Islet precursor cell (in vitro differentiated cells): Measurements from ENCODE around the gene SUV39H1.

Experiments
- DNase-seq: peaks from one replicate; pipeline ENCODE4 v3.0.0-alpha.2; 2018

The SUV39H1 gene

DNA sequence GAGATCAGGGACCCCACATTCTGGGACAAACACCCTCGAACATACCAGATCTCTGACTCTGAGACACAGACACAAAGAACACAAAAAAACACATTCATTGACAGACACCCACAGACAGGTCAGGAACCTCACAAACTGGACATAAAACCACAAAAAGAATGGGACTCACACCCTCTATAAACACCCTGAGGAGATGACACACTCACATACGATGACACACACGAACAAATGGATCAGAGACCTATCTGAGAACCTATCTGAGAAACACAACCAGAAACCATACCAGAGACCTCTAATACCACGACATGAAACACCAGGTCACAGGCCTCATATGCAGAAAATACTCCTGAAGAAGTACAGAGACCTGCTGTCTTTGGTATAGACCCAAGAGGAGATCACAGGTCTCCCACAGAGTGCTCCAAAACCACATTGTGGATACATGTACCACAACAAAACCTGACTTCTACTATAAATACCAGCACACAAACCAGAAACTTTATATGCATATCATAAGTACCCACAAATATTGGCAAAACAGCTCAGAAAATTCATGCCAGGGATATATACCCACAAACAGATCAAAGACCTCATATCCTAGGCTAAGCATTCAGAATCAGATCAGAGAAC is 19.5 kb downstream of the SUV39H1 start:
- DNase-seq: no peak

DNA sequence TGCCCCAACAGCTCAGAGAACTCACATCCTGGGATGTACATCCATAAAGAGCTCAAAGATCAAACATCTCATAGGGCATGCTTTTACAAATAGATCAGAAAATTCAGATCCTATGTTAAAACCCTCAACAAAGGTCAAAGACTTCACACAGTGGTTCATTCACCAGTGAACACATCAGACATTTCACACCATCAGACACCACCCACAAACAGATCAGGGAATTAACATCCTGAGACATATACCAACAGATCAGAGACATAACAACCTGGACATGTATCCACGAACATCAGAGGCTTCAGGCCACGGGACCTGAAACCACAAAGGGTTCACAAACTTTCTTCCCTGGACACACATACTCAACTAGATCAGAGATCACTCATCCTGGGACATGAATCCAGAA is 23.4 kb downstream of the SUV39H1 start:
- no peak for DNase-seq

DNA sequence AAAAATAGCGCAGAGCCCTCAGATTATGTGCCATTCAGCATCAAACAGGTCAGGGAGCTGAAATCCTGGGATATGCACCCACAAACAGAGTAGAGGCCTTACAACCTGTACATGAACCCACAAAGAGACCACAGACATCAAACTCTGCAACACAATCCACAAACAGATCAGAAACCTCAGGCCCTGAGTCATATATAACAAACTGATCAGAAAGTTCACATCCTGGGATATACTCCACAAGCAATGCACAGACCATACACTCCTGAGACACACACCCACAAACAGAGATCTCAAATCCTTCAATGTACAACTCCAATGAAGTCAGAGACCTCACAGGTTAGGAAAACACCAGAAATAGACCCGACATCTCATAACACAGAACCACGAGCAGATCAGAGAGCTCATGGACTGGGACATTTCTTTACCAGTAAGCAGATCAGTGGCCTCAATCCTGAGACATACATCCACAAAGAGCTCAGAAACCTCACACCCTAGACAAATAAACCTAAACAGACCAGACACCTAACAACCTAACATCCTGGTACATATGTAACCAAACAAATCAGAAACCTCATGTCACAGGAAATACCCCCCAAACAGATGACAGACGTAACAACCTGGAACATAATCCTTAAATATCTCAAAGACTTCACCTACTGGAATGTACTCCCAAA is 24.2 kb downstream of the SUV39H1 start:
- DNase-seq: no peak

DNA sequence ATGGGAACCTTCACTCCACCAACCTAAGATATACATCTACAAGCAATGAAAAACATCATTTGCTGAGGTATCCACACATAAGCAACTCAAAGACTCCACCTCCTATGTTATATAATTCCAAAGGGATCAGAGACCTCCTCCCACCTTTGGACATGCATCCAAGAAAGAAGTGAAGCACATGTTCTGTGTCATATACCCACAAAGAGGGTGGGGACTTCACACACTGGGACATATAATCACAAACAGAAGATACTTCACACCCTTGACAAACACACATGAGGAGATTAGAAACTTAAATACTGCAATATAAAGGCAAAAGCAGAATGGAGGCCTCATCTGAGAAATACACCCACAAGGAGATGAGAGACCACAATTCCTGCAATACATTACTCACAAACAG is 25.4 kb downstream of the SUV39H1 start:
- no peak for DNase-seq

DNA sequence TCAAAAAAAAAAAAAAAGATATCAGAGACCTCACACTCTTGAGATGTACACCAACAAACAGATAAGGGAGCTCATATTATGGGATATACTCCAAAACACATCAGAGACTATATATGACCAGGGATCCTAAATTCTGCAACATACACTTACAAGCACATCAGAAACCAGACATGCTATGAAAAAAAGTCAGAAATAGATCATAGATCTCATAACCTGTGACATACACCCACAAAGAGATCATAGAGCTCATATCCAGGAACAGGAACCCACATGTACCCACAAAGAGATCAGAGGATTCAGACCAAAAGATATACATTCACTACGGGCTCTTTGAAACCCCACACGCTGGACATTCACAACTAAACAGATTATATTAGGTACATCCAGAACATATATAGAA is 30.1 kb downstream of the SUV39H1 start:
- no peak for DNase-seq

DNA sequence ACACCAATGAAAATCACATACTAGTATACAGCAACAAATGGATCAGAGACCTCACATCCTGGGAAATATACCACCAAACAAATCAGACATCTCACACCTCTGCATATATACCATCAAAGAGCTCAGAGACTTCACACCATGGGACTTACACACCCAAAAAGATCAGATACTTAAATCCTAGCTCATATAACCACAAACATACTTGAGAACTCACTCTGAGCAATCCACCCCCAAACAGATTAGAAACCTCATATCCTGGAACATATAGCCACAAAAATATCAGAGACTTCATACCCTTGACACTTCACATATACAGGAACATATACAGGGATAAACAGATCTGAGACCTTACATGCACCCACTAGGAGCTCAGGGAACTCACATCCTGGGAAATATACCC is 32.1 kb downstream of the SUV39H1 start:
- DNase-seq: no peak

DNA sequence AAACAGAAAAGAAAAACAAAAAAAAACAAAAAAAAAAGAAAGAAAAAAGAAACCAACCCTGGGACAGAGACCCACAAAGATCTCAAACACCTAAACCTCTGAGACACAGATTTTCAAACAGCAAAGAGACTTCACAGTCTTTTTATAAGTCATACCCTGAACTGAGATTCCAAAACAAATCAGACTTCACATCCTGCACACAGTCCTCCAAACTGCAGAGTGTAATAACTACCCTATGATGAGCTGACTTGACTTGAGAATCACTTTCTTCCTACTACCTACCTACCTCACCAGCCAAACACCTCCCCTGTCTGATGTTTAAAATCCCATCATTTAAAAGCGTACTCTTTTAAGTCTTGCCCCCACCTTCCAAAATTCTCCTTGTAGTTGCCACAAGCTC is 39.8 kb downstream of the SUV39H1 start:
- no peak for DNase-seq

DNA sequence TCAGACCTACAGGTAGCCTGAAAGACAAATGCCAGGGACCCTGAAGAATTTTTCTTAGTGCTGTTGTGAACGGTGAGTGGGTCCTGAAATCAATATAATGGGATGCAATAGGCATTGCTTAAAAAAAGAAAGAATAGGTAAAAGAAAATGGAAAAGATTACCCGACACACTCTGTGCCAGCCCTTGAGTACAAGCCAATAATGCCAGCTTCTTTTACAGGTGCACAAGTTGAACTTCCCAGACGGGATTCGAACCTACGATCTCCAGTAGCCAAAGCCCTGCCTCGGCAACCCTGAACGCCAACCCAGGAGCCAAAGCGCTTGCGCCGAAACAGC is 40.3 kb downstream of the SUV39H1 start:
- no peak for DNase-seq

DNA sequence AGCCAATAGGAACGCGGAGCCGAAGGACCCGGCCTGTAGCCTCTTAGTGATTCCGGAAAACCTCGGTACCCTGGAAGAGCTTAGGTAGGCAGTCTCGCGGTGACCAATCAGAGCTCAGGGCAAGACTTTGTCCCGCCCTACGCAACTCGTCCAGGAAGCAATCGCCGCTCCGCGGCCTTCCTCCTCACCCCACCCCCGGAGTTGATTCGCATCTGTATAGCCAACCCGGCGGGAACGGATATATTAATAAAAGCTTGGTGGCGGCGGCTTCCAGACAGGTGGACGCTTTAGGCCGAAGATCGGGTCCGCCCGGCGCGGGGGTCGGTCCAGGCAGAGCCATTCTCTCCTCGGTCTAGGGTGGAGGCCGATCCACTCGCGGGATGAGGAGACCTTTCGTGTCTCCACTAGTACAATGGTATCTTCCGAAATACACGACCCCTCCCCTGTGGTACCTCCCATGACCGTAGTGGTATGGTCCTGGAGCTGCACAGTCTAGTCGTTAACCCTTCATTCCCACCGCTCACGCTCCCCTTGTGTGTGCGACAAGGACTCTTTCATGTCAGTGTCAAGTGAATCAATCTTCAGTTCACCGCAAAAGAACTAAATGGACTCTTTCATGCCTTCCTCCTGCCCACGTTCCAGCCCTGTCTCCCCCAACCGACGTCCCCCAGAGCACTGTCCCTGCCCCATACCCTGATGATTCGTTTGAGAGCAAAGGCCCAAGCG is 40.8 kb downstream of the SUV39H1 start:
- DNase-seq: peak; percentile 97

DNA sequence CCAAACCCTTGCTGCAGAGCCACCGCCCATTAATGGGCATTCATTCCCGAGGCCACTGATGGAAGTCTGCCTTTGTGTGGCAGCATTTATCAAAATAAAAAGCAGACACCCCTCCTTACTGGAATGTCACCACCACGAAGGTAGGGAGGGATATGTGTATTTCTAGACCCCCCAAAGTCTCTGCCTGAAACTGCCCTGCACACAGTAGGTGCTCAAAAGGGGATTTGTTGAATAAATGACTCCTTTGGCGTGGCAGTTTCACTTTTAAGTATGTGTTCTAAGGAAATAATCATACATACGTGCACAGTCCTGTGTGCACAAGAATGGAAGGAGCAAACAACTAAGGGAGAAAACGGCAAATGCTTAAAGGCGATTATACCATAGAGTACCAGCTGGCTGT is 41.4 kb downstream of the SUV39H1 start:
- no peak for DNase-seq

DNA sequence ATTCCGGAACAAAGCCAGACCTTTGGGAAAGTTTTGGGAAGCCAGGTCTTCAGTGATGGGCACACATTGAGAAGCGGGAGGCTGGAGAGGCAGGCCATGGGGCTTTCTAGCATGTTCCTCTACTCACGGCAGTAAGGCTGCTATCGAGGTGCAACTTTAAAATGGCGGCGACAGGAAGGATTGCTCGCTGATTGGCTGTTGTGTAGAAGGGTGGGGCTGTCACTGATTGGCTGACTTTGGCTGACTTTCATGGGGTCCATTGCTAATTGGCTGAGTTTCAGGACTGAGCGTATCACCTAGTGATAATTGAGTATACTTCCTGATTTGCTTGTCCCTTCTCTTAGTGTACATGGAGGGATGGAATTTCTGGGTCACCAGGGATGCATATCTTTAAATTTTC is 45.3 kb downstream of the SUV39H1 start:
- DNase-seq: no peak

DNA sequence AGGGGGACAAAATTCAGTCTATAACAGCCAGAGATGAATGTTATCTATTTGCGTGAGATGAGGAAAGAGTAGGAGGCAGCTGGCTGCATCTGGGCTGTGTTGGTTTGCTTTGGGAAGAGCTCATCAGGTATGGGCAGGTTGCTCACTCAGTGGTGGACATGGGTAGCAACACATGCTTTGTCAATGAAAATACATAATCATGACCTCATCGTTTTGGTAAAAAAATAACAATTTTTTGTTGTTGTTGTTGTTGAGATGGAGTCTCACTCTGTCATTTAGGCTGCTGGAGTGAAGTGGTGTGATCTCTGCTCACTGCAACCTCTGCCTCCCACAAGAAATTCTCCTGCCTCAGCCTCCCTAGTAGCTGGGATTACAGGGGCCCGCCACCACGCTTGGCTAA is 48.7 kb downstream of the SUV39H1 start:
- no peak for DNase-seq

DNA sequence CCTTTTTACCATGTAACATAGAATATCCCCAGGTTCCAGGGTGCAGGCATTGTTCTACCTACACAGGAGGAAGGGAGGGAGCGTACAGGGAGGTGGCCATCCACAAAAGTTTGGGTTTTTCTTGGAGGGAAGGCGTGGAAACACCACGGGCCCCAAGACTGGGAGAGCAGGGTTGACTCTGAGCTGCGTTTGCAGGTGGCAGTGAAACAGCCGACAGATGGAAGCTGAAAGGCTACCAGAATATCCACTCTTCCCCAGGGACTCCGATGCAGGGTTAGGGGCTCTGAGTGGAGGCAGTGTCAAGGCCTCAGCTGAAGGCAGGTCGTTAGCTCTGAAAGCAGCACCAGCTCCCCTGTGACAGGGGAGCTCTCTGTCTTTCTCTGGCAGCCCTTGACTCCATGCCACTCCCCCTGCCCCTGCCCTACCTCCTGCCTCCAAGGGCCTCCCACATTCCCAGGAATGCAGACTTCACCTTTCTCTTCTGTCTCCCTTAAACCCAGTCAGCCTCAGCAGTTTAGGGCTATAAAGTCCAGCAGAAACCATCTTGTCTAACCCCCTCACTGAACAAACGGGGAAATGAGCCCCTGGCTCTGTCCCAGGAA is 51.0 kb downstream of the SUV39H1 start:
- DNase-seq: no peak

DNA sequence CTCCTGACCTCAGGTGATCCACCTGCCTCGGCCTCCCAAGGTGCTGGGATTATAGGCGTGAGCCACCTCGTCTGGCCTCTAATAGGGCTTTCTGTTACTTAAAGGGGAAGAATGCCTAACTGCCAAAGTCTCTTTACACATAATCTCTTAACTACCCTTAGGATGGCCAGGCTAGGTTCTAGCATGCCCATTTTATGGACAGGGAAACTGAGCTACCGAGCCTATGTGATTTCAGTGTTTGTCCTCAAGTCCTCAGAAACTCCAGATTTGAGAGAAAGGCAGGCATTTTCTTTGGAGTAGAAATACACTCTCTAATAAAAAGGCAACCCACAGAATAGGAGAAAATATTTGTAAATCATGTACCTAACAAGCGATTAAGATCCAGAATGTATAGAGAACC is 52.6 kb downstream of the SUV39H1 start:
- DNase-seq: no peak

DNA sequence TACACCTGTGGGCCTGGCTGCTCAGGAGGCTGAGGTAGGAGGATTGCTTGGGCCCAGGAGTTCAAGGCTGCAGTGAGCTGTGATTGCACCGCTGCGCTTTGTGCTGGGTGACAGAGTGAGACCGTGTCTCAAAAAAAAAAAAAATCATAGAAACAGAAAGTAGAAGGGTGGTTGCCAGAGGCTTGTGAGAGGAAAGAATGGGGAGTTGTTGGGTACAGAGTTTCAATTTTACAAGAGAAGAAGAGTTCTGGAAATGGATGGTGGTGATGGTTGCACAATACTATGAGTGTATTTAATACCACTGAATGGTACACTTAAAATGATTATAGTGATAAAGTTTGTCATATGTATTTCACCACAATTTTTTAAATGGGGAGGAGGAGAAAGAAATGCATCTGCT is 54.8 kb downstream of the SUV39H1 start:
- no peak for DNase-seq

DNA sequence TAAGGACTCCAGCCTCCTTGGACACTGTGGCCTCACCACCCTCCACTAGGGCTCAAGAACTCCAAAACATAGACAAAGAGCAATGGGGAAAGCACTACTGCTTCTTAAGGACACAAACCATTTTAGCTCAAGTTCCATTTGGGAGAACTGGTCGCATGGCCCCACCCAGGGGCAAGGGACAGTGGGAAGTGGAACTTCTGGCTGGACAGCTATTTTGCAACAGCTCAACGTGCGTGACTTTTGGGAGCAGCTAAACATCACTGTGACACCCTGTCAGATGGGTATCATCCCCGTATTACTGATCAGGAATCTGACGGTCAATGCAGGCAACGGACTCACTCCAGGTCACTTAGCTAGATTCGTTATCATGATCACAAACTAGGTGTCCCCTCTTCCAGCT is 56.0 kb downstream of the SUV39H1 start:
- no peak for DNase-seq

DNA sequence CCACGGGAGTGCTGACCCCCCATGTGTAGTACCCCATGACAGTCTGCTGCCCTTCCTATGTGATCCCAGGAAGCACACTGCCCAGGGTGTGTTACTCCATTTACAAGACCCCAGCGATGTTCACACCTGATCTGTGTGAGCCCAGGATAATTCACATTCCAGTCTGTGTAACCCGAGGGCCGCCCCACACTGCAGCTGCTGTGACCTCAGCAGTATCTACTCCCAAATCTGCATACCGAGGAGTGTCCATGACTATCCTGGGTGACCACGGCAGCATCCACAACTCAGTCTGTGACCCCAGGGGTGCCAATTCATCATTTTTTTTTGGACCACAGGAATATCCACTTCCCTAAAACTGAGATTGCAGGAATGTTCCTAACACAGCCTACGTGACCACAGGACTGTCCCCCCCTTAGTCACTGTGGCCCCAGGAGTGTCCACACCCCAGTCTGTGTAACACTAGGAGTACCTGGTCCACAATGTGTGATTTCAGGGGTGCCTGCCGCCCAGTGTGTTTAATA is 57.2 kb downstream of the SUV39H1 start:
- DNase-seq: no peak

DNA sequence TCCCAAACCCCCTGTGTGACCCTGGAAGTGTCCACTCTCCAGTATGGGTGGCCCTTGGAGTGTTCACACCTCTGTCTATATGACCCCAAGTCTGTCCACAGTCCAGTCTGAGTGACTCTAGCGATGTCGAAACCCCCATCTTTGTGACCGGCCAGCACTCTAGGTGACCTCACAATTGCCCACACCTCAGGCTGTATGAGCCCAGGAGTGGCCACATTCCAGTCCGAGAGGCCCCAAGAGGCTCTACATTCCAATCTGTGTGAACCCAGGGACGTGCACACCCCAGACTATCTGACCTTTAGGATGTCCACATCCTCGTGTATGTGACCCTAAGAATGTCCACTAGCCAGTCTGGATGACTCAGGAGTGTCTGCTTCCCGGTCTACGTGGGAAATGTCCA is 57.7 kb downstream of the SUV39H1 start:
- no peak for DNase-seq
